ENCODE data around the gene SOX13.

The SOX13 gene

GRCh38 chr1:204033306-204033705 is 39.6 kb upstream of the SOX13 start:
- TF ChIP-seq, protein P1, sequence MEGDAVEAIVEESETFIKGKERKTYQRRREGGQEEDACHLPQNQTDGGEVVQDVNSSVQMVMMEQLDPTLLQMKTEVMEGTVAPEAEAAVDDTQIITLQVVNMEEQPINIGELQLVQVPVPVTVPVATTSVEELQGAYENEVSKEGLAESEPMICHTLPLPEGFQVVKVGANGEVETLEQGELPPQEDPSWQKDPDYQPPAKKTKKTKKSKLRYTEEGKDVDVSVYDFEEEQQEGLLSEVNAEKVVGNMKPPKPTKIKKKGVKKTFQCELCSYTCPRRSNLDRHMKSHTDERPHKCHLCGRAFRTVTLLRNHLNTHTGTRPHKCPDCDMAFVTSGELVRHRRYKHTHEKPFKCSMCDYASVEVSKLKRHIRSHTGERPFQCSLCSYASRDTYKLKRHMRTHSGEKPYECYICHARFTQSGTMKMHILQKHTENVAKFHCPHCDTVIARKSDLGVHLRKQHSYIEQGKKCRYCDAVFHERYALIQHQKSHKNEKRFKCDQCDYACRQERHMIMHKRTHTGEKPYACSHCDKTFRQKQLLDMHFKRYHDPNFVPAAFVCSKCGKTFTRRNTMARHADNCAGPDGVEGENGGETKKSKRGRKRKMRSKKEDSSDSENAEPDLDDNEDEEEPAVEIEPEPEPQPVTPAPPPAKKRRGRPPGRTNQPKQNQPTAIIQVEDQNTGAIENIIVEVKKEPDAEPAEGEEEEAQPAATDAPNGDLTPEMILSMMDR (IDR thresholded peaks at IDR 0.05; ENCODE audit: control insufficient read depth, extremely low read depth, insufficient read depth): no peak
- H3K4me3 ChIP-seq (ENCODE audit: low read depth, low read length): no peak overlapping the region
- no peak for DNase-seq (ENCODE audit: low read depth)

GRCh38 chr1:204036882-204037655 is 35.8 kb upstream of the SOX13 start:
- no peak overlapping the region for H3K4me3 ChIP-seq (ENCODE audit: low read depth, low read length)
- TF ChIP-seq, protein P1 (IDR thresholded peaks at IDR 0.05; ENCODE audit: control insufficient read depth, extremely low read depth, insufficient read depth): no peak
- no peak for DNase-seq (ENCODE audit: low read depth)

- no peak for DNase-seq (ENCODE audit: low read depth)
- H3K4me3 ChIP-seq (ENCODE audit: low read depth, low read length): no peak overlapping the region
- TF ChIP-seq, protein P1 (IDR thresholded peaks at IDR 0.05; ENCODE audit: control insufficient read depth, extremely low read depth, insufficient read depth): no peak
Measured at GRCh38 chr1:204041232-204041767, 31.6 kb upstream of the SOX13 start.

- TF ChIP-seq, protein P1 (IDR thresholded peaks at IDR 0.05; ENCODE audit: control insufficient read depth, extremely low read depth, insufficient read depth): no peak
- no peak overlapping the region for H3K4me3 ChIP-seq (ENCODE audit: low read depth, low read length)
- no peak for DNase-seq (ENCODE audit: low read depth)
Measured at GRCh38 chr1:204041803-204042505, 31.0 kb upstream of the SOX13 start.

- no peak for DNase-seq (ENCODE audit: low read depth)
- TF ChIP-seq, protein P1 (IDR thresholded peaks at IDR 0.05; ENCODE audit: control insufficient read depth, extremely low read depth, insufficient read depth): no peak
- no peak overlapping the region for H3K4me3 ChIP-seq (ENCODE audit: low read depth, low read length)
Measured at GRCh38 chr1:204042516-204042915, 30.4 kb upstream of the SOX13 start.

GRCh38 chr1:204043680-204044079 is 29.2 kb upstream of the SOX13 start:
- no peak for DNase-seq (ENCODE audit: low read depth)
- TF ChIP-seq, protein P1 (IDR thresholded peaks at IDR 0.05; ENCODE audit: control insufficient read depth, extremely low read depth, insufficient read depth): no peak
- no peak overlapping the region for H3K4me3 ChIP-seq (ENCODE audit: low read depth, low read length)
